Natural killer cell (primary cell): ENCODE data around the gene AOC1. TPM values are rescaled to one million over a fixed set of nuclear protein-coding genes. Genes with fewer than 3 reads are reported as not detected.

ENCODE experiments used
- ATAC-seq, 3 donors: fragments of 150-1000 bp in 2 of 3; fragments of 200-7000 bp in 1 of 3; cut with Tn5 transposase; 1 replicate in 1 of 3; 2 replicates in 2 of 3; pipeline ENCODE4 v1.10.0; 2021; ENCODE audit warnings: mild to moderate bottlenecking in 2 of 3, moderate library complexity in 2 of 3
- DNase-seq, 2 donors: peaks; one replicate each; pipeline versions ENCODE4 v3.0.0 to v3.0.0-alpha.2; 2013 to 2021; ENCODE audit warnings: mixed read lengths in 1 of 2
- H3K27ac ChIP-seq: one replicate; pipeline ENCODE4 v1.5.1; 2013; ENCODE audit warnings: mild to moderate bottlenecking, low read length
- H3K27me3 ChIP-seq: one replicate; pipeline ENCODE4 v1.6.1; 2013; ENCODE audit warnings: low read length; ENCODE audit not compliant: control insufficient read depth, insufficient read depth
- H3K36me3 ChIP-seq: one replicate; pipeline ENCODE4 v1.6.1; 2013; ENCODE audit warnings: low read length; ENCODE audit not compliant: control insufficient read depth, insufficient read depth
- H3K4me1 ChIP-seq: one replicate; pipeline ENCODE4 v1.6.1; 2013; ENCODE audit warnings: low read length; ENCODE audit not compliant: control insufficient read depth, insufficient read depth
- H3K4me3 ChIP-seq: one replicate; pipeline ENCODE4 v1.5.1; 2013; ENCODE audit warnings: low read length
- H3K9me3 ChIP-seq: one replicate; pipeline ENCODE4 v1.6.1; 2013; ENCODE audit warnings: low read length; ENCODE audit not compliant: control insufficient read depth, insufficient read depth
- H3K27ac Mint-ChIP-seq, 2 donors: one replicate each; pipeline ENCODE4 v1.8.0; 2022; ENCODE audit warnings: mild to moderate bottlenecking in 2 of 2, mixed read lengths in 2 of 2, moderate library complexity in 1 of 2
- H3K27me3 Mint-ChIP-seq, 2 donors: one replicate each; pipeline ENCODE4 v1.8.0; 2022; ENCODE audit warnings: low read depth in 2 of 2, mixed read lengths in 2 of 2
- H3K36me3 Mint-ChIP-seq: one replicate; pipeline ENCODE4 v1.8.0; 2022; ENCODE audit warnings: mixed read lengths
- H3K4me1 Mint-ChIP-seq, 2 donors: one replicate each; pipeline ENCODE4 v1.8.0; 2022; ENCODE audit warnings: mixed read lengths in 2 of 2
- H3K4me3 Mint-ChIP-seq: one replicate; pipeline ENCODE4 v1.8.0; 2022; ENCODE audit warnings: mild to moderate bottlenecking, moderate library complexity, mixed read lengths
- H3K9me3 Mint-ChIP-seq, 2 donors: one replicate each; pipeline ENCODE4 v1.8.0; 2022; ENCODE audit warnings: mixed read lengths in 2 of 2
- WGBS: methylation state at CpG from one replicate; pipeline ENCODE4 v1.1.7; 2013; ENCODE audit warnings: missing lambda C conversion rate; ENCODE audit not compliant: insufficient coverage; 5-methylcytosine and 5-hydroxymethylcytosine counted together
- intact Hi-C: fragments of 100-400 bp; cut with micrococcal nuclease; formaldehyde crosslinking; loops from one replicate; pipeline ENCODE4 v1.14.2; 2022
- total RNA-seq, 4 donors: library from RNA; stranded (reverse); fragments of 120-200 nt in 1 of 4; gene quantifications; one replicate each; pipeline versions ENCODE4 v1.2.3 to v1.2.4, GENCODE V29; 2013 to 2022
- TF ChIP-seq, protein P1 (sequence below): fragments of 200-600 bp; IDR thresholded peaks from one replicate; pipeline ENCODE4 v1.8.0; 2022; ENCODE audit warnings: antibody characterized with exemption

AOC1 gene
- total RNA-seq, 3 donors from 2014 or later (not counting 1 experiment from before 2014, with no cell fraction given) = not detected

DNA sequence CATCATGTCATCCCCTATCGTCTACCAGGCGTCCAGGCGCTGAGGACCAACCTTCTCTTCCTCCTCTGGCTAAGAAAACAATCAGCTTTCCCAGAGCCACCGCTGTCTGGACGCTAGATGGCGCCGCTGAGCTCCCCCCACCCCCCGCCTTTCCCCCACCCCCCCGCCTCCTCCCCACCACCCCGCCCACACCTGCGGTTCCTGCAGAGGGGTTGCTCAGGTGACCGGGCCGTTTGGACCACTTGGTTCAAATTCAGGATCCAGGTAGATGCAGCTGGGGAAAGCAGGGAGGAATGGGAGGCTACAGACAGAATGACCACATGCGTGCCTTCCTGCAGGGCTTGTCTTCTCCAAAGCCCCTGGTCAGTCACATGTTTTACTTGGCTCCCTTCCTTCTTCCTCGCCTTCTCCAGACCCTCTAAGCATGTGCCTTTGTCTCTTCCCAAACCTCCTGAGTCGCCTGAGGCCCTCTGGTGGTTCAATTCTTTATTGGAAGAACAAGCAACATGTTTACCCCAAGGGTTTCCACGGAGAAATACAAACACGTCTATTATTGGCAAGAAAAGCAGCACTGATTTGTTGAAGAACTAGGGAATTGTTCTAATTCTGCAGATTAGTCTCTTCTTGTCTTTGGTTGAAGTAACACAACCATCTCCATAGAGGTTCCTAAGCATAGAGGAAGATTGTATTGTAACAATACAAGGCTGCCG lies 24.7 kb downstream of the AOC1 start:
- Mint-ChIP-seq H3K9me3 (peaks cover 7 to 15% of the 10 kb centered on the region in 2 donors), H3K4me3 (no peak overlapping the region), H3K27me3 (peaks cover 25 to 47% of the 10 kb centered on the region in 2 donors), H3K36me3 (peaks cover 25% of the 10 kb centered on the region), H3K27ac (no peak overlapping the region), H3K4me1 (peaks cover 0 to 11% of the 10 kb centered on the region in 2 donors)
- Histone ChIP-seq H3K4me3 (no peak overlapping the region), H3K9me3 (no peaks in the 10 kb centered on the region), H3K27ac (no peak overlapping the region), H3K27me3 (peaks cover 4% of the 10 kb centered on the region), H3K4me1 (peaks cover 9% of the 10 kb centered on the region), H3K36me3 (no peaks in the 10 kb centered on the region)
- DNase-seq (peak in 1 of 2 donors; percentile 79), ATAC-seq (peak; percentile 46 to 57 (median 47))
- intact Hi-C loops = no loop called here
- TF ChIP-seq, protein P1, sequence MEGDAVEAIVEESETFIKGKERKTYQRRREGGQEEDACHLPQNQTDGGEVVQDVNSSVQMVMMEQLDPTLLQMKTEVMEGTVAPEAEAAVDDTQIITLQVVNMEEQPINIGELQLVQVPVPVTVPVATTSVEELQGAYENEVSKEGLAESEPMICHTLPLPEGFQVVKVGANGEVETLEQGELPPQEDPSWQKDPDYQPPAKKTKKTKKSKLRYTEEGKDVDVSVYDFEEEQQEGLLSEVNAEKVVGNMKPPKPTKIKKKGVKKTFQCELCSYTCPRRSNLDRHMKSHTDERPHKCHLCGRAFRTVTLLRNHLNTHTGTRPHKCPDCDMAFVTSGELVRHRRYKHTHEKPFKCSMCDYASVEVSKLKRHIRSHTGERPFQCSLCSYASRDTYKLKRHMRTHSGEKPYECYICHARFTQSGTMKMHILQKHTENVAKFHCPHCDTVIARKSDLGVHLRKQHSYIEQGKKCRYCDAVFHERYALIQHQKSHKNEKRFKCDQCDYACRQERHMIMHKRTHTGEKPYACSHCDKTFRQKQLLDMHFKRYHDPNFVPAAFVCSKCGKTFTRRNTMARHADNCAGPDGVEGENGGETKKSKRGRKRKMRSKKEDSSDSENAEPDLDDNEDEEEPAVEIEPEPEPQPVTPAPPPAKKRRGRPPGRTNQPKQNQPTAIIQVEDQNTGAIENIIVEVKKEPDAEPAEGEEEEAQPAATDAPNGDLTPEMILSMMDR = peak; percentile 37
- 4% methylated on average over 10 of the region's 19 CpGs for WGBS

- no peak overlapping the region for H3K27ac ChIP-seq
- H3K36me3 ChIP-seq = no peaks in the 10 kb centered on the region
- TF ChIP-seq, protein P1 = no peak
- Mint-ChIP-seq H3K4me1 (peaks cover 0 to 11% of the 10 kb centered on the region in 2 donors), H3K27me3 (peaks cover 30 to 47% of the 10 kb centered on the region in 2 donors), H3K27ac (no peak overlapping the region), H3K4me3 (no peak overlapping the region), H3K36me3 (peaks cover 30% of the 10 kb centered on the region), H3K9me3 (peaks cover 7 to 19% of the 10 kb centered on the region in 2 donors)
- H3K4me3 ChIP-seq = no peak overlapping the region
- no peaks in the 10 kb centered on the region for H3K9me3 ChIP-seq
- peaks cover 4% of the 10 kb centered on the region for H3K27me3 ChIP-seq
- ATAC-seq (no peak), DNase-seq (no peak)
- intact Hi-C loops = no loop called here
- H3K4me1 ChIP-seq = peaks cover 9% of the 10 kb centered on the region
- 69% methylated on average over 4 of the region's 4 CpGs for WGBS
Observed at GRCh38 chr7:150877536-150877935, 25.2 kb downstream of the AOC1 start.

GRCh38 chr7:150879345-150879744 lies 27.0 kb downstream of the AOC1 start:
- H3K27ac ChIP-seq = no peak overlapping the region
- H3K4me3 Mint-ChIP-seq = no peak overlapping the region
- H3K4me1 Mint-ChIP-seq = peaks cover 0 to 11% of the 10 kb centered on the region in 2 donors
- peaks cover 35% of the 10 kb centered on the region for H3K36me3 Mint-ChIP-seq
- no peak overlapping the region for H3K27ac Mint-ChIP-seq
- DNase-seq = no peak
- peaks cover 7 to 19% of the 10 kb centered on the region in 2 donors for H3K9me3 Mint-ChIP-seq
- intact Hi-C loops = no loop called here
- H3K36me3 ChIP-seq = no peaks in the 10 kb centered on the region
- no peak for ATAC-seq
- H3K4me3 ChIP-seq = no peak overlapping the region
- H3K27me3 ChIP-seq = no peaks in the 10 kb centered on the region
- TF ChIP-seq, protein P1 = no peak
- peaks cover 28 to 53% of the 10 kb centered on the region in 2 donors for H3K27me3 Mint-ChIP-seq
- no peaks in the 10 kb centered on the region for H3K9me3 ChIP-seq
- peaks cover 9% of the 10 kb centered on the region for H3K4me1 ChIP-seq

GRCh38 chr7:150881189-150881588 lies 28.9 kb downstream of the AOC1 start:
- Mint-ChIP-seq H3K36me3 (peaks cover 46% of the 10 kb centered on the region), H3K27ac (no peak overlapping the region)
- no CpG with 5 or more reads among the region's 1 CpG for WGBS

More at GRCh38 chr7:150881189-150881588, 28.9 kb downstream of the AOC1 start:
- Histone ChIP-seq H3K4me1 (peaks cover 6% of the 10 kb centered on the region), H3K36me3 (no peaks in the 10 kb centered on the region), H3K4me3 (no peak overlapping the region), H3K9me3 (no peaks in the 10 kb centered on the region), H3K27ac (no peak overlapping the region), H3K27me3 (no peaks in the 10 kb centered on the region)
- Mint-ChIP-seq H3K4me3 (no peak overlapping the region), H3K4me1 (peaks cover 0 to 5% of the 10 kb centered on the region in 2 donors), H3K9me3 (peaks cover 7 to 29% of the 10 kb centered on the region in 2 donors), H3K27me3 (peaks cover 25 to 47% of the 10 kb centered on the region in 2 donors)
- DNase-seq (no peak), ATAC-seq (no peak)
- TF ChIP-seq, protein P1 = no peak
- intact Hi-C loops = no loop called here
